ENCODE results near the gene MEMO1.
"Not testable (repeated sequence)": the region's sequence is repeated elsewhere in the genome, so short reads cannot be mapped to it uniquely, and the experiment has no call there.

Gene MEMO1

DNA sequence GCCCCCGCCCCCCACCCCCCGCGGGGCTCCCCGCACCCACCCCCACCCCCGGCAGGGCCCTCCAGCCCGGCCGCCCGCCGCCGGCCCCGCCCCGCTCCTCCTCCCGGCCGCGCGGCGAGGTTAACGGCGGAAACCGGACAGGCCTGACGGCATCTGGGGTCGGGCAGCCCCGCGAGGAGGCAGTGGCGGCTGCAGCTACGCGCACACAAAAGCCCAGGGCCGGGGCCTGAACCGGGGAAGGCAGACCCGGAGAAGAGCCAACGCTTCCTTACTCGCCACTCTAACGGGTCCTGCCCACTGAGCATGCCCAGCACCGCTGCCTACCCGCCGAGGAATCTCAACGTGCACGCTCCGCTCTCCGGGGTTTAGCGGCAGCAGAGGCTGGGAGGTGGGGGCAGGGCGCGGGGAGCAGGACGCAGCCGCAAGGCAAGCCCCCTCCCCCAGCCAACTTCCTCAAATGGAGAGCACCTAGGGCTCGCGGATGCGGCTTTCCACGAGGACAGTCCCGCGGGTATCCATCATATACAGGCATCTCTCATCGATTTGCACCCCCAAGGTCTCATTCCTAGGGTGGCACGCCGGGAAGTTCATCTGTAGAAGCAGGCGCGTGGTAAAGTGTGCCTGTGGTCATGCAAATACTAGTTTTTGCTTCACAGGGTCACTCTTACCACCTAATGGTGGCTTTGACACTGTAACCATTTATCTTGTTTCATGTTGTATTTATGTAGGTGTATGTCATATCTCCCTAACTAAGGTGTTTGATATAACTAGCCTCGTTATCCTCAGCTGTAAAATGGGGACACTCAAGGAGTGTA is at the start of gene MEMO1:
TSS of gene MEMO1 (minus strand) at position 339 of the 815 bp plus-strand sequence. CDS start 761 bp downstream, outside the sequence.
- DNase-seq (ENCODE audit: low read depth): peak; percentile 94

DNA sequence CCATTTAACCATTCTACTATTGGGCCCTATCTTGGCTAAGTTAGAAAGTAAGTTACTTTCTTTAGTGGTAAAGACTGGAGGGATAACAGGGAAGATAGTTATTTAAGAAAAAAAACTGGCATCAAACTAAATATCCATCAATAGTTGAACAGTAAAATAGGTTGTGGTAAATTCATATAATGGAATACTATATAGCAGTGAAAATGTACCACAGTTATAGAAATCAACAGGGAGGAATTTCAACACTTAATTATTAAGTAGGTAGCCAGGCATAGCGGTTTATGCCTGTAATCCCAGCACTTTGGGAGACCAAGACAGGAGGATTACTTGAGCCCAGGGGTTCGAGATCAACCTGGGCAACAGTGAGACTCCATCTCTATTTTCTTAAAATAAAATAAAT is 49.5 kb upstream of the MEMO1 start:
- DNase-seq (ENCODE audit: low read depth): no peak

DNA sequence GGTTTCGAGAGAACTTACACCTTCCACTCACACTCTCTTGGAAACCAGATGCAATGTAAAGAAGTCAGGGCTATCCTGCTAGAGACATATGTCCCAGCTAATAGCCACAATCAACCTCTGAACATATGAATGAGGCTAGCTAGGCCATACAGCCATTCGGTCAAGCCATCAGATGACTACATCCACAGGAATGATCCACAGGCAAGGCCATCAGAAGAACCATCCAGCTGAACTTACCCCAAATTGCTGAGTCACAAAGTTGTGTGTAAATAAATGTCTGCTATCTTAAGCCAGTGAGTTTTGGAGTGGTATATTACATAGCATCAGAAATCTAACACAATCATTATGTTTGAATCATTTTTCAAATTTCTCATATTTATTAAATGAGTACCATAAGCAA is 47.3 kb upstream of the MEMO1 start:
- peak; percentile 10 for DNase-seq (ENCODE audit: low read depth)

DNA sequence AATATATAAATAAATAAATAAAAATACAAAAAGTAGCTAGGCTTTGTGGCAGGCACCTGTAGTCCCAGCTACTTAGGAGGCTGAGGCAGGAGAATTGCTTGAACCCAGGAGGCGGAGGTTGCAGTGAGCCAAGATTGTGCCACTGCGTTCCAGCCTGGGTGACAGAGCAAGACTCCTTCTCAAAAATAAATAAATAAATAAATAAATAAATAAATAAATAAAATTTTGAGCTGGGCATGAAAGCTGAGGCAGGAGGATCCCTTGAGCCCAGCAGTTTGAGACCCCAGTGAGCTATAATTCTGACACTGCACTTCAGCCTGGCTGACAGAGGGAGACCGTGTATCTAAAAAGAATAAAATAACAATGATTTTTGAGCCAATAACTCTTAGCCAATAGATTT is 43.8 kb upstream of the MEMO1 start:
- not testable (repeated sequence) for DNase-seq (ENCODE audit: low read depth)

DNA sequence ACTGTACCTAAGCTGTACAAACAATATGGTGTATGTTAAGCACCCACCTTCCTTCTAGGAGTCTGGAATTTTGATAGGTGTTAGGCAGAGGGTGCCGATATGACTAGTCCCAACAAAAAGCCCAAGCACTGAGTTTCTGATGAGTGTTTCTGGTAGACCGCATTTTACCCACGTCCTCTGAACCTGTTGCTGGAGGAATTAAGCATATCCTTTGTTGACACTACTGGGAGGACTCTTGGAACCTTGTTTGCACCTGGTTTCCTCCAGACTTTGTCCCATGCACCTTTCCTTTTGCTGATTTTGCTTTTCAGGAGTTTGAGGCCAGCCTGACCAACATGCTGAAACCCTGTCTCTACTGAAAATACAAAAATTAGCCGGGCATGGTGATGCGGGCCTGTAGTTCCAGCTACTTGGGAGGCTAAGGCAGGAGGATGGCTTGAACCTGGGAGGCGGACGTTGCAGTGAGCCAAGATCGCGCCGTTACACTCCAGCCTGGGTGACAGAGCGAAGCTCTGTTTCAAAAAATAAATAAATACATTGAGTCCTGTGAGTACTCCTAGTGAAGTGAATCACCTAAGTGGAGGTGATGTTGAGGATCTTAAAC is 41.1 kb upstream of the MEMO1 start:
- no peak for DNase-seq (ENCODE audit: low read depth)

DNA sequence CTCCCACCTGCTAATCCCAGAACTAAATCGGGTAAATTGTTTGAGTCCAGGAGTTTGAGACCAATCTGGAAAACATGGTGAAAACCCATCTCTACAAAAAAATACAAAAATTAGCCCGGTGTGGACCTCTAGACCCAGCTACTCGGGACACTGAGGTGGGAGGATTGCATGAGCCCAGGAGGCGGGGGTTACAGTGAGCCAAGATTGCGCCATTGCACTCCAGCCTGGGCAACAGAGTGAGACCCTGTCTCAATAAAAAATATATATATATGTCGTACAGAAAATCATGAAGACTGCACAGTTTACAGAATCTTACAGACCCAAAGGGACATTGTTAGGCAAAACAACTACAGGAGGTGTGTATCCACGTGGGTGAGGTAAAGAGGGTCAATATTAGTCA is 32.8 kb upstream of the MEMO1 start:
- no peak for DNase-seq (ENCODE audit: low read depth)

DNA sequence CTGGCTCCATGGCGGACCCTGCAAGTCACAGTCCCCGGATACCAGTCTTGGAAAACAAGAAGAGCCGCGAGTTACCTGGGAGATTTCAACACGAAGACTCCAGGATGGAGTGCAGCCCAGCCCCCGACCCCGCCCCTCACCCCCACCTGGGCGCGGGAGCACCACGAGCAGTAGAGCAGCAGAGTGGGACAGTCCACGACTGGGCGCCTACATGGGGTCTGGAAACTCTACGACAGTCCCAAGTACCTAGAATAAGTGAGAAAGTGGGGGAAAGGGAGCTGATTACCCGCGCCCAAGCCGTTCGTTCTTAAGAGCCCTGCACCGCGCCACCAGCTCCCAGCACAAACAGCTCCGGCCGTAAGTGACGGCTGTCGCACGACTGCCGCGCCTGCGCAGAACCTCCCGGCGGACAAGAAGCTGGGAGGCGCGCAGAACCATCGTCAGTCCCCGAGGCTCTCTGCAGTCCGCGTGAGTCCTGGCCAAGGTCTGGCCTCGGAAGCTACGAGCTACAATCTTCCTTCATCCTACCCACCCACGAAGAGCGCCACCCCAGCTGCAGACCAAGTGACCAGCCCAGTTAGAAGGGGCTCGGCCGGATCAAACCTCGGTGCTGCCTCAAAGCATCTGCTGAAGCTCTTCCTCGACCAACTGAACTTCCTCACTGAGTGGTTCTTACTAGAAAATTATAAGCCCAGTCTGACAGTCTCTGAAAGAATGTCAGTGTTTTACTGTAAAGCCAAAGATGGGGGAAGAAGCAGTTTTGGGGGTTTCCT is 28.8 kb upstream of the MEMO1 start, which contains the start of gene DPY30:
TSS of gene DPY30 (minus strand) at position 359 of the 773 bp plus-strand sequence. CDS start at position 10, 349 bp downstream.
- peak; percentile 92 for DNase-seq (ENCODE audit: low read depth)

DNA sequence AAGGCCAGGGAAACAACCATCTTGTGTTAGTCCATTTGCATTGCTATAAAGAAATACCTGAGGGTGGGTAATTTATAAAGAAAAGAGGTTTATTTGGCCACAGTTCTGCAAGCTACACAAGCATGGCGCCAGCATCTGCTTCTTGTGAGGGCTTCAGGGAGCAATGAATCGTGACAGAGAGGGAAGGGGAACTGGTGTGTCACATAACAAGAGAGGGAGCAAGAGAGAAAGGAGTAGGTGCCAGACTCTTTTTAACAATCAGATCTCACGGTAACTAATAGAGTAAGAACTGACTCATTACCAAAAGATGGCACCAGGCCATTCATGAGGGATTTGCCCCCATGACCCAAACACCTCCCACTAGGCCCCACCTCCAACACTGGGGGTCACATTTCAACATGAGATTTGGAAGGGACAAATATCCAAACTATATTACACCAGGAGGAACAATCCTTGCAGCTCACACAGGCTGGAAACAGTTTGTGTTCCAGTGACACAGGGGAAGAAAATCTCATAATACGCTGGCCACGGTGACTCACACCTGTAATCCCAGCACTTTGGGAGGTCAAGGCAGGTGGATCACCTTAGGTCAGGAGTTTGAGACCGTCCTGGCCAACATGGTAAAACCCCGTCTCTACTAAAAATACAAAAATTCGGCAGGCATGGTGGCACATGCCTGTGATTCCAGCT is 23.5 kb upstream of the MEMO1 start:
- peak; percentile 2 for DNase-seq (ENCODE audit: low read depth)

DNA sequence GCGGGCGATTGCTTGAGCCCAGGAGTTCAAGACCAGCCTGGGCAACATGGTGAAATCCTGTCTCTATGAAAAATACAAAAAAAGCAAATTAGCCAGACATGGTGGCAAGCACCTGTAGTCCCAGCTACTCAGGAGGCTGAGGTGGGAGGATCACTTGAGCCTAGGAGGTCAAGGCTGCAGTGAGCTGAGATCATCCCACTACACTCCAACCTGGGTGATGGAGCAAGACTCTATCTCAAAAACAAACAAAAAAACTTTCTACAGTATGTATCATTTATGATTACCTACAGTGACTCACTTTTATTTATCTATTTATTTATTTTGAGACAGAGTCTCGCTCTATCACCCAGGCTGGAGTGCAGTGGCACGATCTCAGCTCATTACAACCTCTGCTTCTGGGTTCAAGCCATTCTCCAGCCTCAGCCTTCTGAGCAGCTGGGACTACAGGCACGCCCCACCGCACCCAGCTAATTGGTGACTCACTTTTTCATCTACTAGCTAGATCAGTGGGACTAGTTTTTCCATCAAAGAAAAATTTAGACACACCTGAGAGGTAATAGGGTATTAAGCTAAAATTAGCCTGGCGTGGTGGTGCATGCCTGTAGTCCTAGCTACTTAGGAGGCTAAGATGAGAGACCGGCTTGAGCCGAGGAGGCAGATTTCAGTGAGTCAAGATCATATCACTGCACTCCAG is 8.1 kb upstream of the MEMO1 start:
- DNase-seq (ENCODE audit: low read depth): not testable (repeated sequence)

DNA sequence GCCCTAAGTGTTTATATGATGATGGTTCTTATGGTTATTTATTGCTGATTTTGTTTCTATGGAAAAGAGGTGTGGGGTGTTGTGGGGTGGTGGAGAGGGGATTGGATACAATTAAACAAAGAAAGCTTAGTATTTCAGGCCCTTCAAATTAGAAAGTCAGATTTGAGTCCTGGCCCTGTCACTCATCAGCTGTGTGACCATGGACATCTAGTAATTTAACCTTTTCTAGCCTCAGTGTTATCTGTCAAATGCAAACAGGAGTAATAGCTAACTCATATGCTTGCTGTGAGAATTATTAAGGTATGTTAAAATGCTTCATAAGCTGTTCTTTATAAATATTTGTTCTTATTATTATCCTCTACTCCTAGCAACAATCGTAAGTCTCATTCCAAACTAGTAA is 2.1 kb upstream of the MEMO1 start:
- DNase-seq (ENCODE audit: low read depth): no peak

DNA sequence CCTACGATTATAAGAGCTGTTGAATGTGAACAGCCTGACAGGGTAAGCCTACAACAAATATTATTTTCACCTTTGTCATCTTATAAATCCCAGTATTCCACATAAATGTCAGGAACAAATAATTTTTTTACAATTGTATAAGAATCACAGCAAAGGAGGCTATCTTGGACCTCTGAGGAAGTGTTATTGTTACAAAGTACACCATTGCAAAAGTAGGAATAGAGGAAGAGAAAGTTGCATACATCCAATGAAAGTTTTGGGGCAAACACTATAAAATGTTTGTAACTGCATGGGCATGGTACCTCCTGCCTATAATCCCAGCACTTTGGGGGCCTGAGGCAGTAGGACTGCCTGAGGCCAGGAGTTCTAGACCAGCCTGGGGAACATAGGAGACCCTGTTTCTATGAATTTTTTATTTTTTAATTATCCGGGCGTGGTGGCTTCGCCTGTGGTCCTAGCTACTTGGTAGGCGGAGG is 715 bp upstream of the MEMO1 start:
- DNase-seq (ENCODE audit: low read depth): no peak

DNA sequence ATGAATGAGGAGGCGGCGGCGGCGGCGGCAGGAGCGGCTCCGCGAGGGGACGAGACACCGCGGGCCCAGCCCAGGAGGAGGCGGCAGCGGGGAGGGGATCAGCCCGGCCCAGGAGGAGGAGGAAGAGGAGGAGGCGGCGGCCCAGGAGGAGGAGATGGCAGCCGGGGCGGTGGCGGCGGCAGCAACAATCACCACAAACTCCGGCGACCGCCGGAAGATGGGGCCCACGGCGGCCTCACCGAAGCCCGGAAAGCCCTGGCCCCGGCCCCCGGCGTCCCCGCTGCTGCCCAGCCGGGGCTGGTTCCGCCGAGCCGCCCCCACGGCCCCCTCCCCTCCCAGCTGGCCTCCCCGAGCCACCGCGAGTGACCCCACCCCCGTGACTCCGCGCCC is 533 bp downstream of the MEMO1 start:
- DNase-seq (ENCODE audit: low read depth): peak; percentile 68

DNA sequence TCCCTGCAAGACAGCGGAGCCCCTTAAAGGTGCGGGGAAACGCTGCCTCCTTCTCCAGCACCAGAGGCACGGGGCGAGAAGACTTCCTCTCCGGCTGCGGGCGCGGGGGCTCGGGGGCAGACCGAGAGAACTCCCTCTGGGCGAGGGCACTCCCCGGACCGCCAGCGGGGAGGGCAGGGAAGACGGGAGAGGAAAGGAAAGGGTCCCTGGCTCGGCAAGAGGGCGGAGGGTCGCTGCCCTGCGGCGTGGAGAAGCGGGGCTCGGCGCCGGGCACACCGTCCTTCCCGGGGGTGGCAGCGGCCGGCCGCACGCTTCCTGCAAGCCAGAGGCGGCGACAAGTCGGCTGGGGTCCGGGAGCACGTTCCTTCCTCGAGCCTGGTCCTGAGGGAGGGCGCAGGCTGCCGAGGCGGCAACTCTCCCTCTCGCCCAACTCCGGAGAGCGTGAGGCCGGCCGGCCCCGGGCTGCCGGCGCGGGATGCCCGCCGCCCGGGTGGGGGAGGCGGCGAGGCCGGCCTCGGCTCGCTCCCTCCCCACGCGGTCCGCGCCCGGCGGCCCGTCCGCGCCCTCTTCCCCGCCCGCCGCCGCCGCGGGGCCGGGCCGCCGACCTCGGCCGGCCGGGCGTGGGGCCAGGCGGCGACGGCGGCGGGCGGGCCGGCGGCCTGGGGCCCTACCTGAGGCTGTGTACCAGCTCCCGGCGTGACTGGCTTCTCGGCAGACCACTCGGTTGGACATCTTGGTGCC is 1.1 kb downstream of the MEMO1 start:
- peak; percentile 16 for DNase-seq (ENCODE audit: low read depth)

GRCh38 chr2:32008805-32009515 is 1.8 kb downstream of the MEMO1 start:
- DNase-seq (ENCODE audit: low read depth): peak; percentile 0

DNA sequence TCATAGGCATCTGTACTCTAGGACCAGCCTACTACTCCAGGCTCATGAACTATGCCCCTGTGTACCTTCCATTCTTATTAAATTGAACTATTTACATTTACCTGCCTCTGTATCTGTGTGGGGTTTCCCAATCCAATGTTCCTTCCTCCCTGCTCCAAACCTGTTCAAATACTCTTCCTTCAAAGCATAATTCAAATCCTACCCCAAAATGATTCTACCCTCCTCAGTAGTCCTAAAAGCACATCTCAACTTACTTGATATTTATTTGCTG is 3.8 kb downstream of the MEMO1 start:
- no peak for DNase-seq (ENCODE audit: low read depth)

DNA sequence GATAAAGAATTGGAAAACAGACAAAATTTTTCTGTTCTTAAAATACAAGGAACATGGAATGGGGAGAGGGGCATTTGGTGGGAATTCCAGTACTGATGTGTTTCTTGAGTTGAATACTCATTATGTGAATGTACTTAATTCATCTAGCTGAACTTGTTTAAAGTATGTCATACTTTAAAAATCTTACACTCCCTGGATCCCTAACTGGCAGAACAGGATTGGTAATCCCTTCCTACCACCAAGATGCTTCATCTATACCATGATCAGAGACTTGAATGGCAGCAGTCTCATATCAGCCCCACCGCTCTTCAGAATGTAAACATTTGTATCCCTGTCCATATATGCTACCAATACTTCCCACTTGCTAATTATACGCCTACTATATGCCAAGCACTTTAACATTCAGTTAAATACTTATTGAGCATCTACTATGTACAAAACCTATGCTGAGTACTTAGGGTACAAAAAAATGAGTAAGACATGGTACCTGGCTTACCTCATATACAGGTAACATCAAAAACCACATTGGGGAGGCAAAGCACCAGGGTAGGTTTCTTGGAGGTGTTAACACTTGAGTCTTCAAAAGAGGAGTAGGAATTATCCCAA is 5.3 kb downstream of the MEMO1 start:
- DNase-seq (ENCODE audit: low read depth): no peak

GRCh38 chr2:32003791-32004190 is 7.0 kb downstream of the MEMO1 start:
- DNase-seq (ENCODE audit: low read depth): no peak

DNA sequence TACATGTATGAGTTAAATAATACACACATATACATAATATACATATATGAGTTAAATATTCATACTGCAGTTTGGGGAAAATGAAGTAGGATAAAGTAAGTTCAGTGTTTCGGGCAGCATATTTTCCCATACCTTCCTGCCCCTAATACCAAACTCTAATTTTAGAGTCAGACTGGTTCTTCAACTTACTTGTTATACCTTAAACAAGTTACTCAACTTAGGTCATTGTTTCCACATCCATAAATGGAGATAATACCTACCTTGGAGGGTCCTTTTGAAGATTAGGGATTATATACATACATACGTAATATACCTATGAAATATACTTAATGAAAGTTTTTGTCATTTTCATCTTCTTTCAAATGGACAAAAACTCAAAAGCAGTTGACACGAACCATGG is 8.4 kb downstream of the MEMO1 start:
- no peak for DNase-seq (ENCODE audit: low read depth)

- DNase-seq (ENCODE audit: low read depth): no peak
Measured at GRCh38 chr2:31999438-31999837, 11.4 kb downstream of the MEMO1 start.
